ENCODE data around the gene CBX4. TPM values are rescaled to one million over a fixed set of nuclear protein-coding genes. Genes with fewer than 3 reads are reported as not detected.

The CBX4 gene
- total RNA-seq, 1 experiment from 2014 or later: 53.5 TPM

DNA sequence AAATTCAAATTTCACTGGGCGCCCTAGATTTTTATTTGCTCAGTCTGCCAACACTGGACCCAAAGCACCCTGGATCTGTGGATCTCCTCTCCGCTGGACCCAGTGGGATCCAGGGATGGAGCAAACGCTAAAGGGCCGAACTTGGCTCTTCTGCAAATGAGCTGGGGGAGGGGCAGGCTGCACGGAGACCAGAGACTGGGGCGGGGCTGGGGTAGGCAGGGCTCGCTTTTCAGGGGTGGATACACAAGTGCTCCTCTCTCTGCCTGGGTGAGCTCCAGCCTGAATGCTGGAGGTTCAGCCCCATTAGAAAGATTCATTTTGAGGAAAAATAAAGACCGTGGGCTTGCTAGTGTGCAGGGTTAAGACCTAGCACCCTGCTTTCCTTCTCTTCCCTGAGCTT is 8.9 kb downstream of the CBX4 start:
- Histone ChIP-seq H3K27ac (ENCODE audit: low read length) (no peak overlapping the region), H4K20me1 (ENCODE audit: low read length) (peaks cover 13% of the 10 kb centered on the region; the same call in 1 of the 2 replicates), H3K9me2 (replicated peaks; ENCODE audit: low read length) (no peaks in the 10 kb centered on the region), H3K27me3 (ENCODE audit: low read length) (no peaks in the 10 kb centered on the region), H3K4me3 (ENCODE audit: low read length) (no peak overlapping the region), H3K36me3 (ENCODE audit: low read depth, low read length) (peaks cover 11% of the 10 kb centered on the region; the same call in 1 of the 2 replicates), H3K9me3 (ENCODE audit: low read length) (no peaks in the 10 kb centered on the region), H3F3A (ENCODE audit: low read length, unreplicated experiment) (no peaks in the 10 kb centered on the region), H2AFZ (ENCODE audit: low read length) (no peak overlapping the region), H3K9ac (ENCODE audit: low read length) (no peak overlapping the region), H3K79me2 (ENCODE audit: low read length) (peaks cover under 1% of the 10 kb centered on the region; the same call in 1 of the 2 replicates), H3K4me1 (ENCODE audit: insufficient read depth, low read length) (peaks cover 14% of the 10 kb centered on the region), H3K4me2 (ENCODE audit: low read length) (no peak overlapping the region)
- ATAC-seq (no peak), DNase-seq (no peak)
- POLR2A ChIA-PET (ENCODE audit: unreplicated experiment): no interaction called here
- CTCF ChIA-PET: no interaction called here
- intact Hi-C loops (cut with micrococcal nuclease): loop anchor here (10.0 kb wide), 1 partner anchor 86 kb away; no protein-coding TSS in a partner anchor
- TF ChIP-seq EZH2phosphoT487 (IDR thresholded peaks at IDR 0.05; ENCODE audit: borderline replicate concordance, low read length) (no peak), EZH2 (IDR thresholded peaks at IDR 0.05; ENCODE audit: low read length, unreplicated experiment) (no peak)
- TF ChIP-seq, protein P1, sequence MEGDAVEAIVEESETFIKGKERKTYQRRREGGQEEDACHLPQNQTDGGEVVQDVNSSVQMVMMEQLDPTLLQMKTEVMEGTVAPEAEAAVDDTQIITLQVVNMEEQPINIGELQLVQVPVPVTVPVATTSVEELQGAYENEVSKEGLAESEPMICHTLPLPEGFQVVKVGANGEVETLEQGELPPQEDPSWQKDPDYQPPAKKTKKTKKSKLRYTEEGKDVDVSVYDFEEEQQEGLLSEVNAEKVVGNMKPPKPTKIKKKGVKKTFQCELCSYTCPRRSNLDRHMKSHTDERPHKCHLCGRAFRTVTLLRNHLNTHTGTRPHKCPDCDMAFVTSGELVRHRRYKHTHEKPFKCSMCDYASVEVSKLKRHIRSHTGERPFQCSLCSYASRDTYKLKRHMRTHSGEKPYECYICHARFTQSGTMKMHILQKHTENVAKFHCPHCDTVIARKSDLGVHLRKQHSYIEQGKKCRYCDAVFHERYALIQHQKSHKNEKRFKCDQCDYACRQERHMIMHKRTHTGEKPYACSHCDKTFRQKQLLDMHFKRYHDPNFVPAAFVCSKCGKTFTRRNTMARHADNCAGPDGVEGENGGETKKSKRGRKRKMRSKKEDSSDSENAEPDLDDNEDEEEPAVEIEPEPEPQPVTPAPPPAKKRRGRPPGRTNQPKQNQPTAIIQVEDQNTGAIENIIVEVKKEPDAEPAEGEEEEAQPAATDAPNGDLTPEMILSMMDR (conservative IDR thresholded peaks at IDR 0.05; ENCODE audit: low read depth, low read length): no peak
- no TSS peak for BruUV-seq (replicated peaks)

DNA sequence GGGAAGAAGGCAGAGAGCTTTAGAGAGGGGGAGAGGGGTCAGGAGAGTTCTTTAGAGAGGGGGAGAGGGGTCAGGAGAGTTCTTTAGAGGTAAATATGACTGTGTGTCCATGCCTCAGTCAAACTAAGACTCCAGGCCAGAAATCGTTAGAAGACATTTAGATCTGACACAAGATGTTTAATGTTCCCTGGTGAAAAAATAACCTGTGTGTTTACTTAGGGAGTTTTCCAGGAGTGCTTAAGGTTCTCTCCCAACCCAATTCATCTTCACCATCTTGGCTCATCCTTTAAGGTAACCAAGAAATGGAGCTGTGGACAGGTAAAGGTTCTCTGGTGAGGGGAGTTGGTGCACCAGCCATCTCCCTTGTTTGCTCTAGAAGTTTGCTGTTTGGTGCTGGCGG is 9.8 kb downstream of the CBX4 start:
- DNase-seq (no peak), ATAC-seq (no peak)
- intact Hi-C loops (cut with micrococcal nuclease): no loop called here
- Histone ChIP-seq H3K27me3 (ENCODE audit: low read length) (no peaks in the 10 kb centered on the region), H3K4me1 (ENCODE audit: insufficient read depth, low read length) (peaks cover 14% of the 10 kb centered on the region), H4K20me1 (ENCODE audit: low read length) (peaks cover 9% of the 10 kb centered on the region; the same call in 1 of the 2 replicates), H3K27ac (ENCODE audit: low read length) (no peak overlapping the region), H3F3A (ENCODE audit: low read length, unreplicated experiment) (no peaks in the 10 kb centered on the region), H3K9me3 (ENCODE audit: low read length) (no peaks in the 10 kb centered on the region), H3K79me2 (ENCODE audit: low read length) (no peaks in the 10 kb centered on the region), H3K4me3 (ENCODE audit: low read length) (no peak overlapping the region), H3K4me2 (ENCODE audit: low read length) (no peak overlapping the region), H2AFZ (ENCODE audit: low read length) (no peak overlapping the region), H3K9ac (ENCODE audit: low read length) (no peak overlapping the region), H3K36me3 (ENCODE audit: low read depth, low read length) (peaks cover 3% of the 10 kb centered on the region; the same call in 1 of the 2 replicates), H3K9me2 (replicated peaks; ENCODE audit: low read length) (no peaks in the 10 kb centered on the region)
- TF ChIP-seq, protein P1 (conservative IDR thresholded peaks at IDR 0.05; ENCODE audit: low read depth, low read length): no peak
- TF ChIP-seq EZH2 (IDR thresholded peaks at IDR 0.05; ENCODE audit: low read length, unreplicated experiment) (no peak), EZH2phosphoT487 (IDR thresholded peaks at IDR 0.05; ENCODE audit: borderline replicate concordance, low read length) (no peak)
- CTCF ChIA-PET: no interaction called here
- POLR2A ChIA-PET (ENCODE audit: unreplicated experiment): no interaction called here
- BruUV-seq (replicated peaks): no TSS peak

DNA sequence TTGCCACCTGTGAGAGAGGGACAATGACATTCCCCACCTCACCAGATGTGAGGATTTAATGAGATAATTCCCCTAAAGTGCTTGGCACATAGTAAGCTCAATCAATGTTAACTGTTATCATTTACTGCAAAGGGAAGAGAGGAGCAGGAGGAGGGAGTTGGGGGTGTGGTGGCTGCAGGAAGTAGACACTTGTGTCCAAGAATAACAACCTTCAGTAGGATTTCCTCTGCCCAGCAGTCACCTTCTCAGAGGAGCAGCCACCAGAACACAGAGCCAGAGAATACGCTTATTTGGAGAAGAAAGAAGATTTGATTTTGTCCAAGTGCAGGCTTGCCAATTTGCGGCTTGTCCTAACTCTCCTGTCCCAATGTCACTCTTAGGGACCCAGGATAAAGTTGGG is 10.2 kb downstream of the CBX4 start:
- BruUV-seq (replicated peaks): no TSS peak
- intact Hi-C loops (cut with micrococcal nuclease): no loop called here
- no peak overlapping the region for H2AFZ ChIP-seq (ENCODE audit: low read length)

More for the DNA sequence above, 10.2 kb downstream of the CBX4 start:
- ATAC-seq (no peak), DNase-seq (no peak)
- POLR2A ChIA-PET (ENCODE audit: unreplicated experiment): no interaction called here
- H3F3A ChIP-seq (ENCODE audit: low read length, unreplicated experiment): no peaks in the 10 kb centered on the region
- H3K9me3 ChIP-seq (ENCODE audit: low read length): no peaks in the 10 kb centered on the region
- no peak overlapping the region for H3K27ac ChIP-seq (ENCODE audit: low read length)
- CTCF ChIA-PET: no interaction called here
- no peak overlapping the region for H3K9ac ChIP-seq (ENCODE audit: low read length)
- H3K4me2 ChIP-seq (ENCODE audit: low read length): no peak overlapping the region
- H3K27me3 ChIP-seq (ENCODE audit: low read length): no peaks in the 10 kb centered on the region
- peaks cover 14% of the 10 kb centered on the region for H3K4me1 ChIP-seq (ENCODE audit: insufficient read depth, low read length)
- TF ChIP-seq, protein P1 (conservative IDR thresholded peaks at IDR 0.05; ENCODE audit: low read depth, low read length): no peak
- TF ChIP-seq EZH2phosphoT487 (IDR thresholded peaks at IDR 0.05; ENCODE audit: borderline replicate concordance, low read length): no peak
- no peak for TF ChIP-seq EZH2 (IDR thresholded peaks at IDR 0.05; ENCODE audit: low read length, unreplicated experiment)
- no peaks in the 10 kb centered on the region for H3K79me2 ChIP-seq (ENCODE audit: low read length)
- H3K4me3 ChIP-seq (ENCODE audit: low read length): no peak overlapping the region
- H3K9me2 ChIP-seq (replicated peaks; ENCODE audit: low read length): no peaks in the 10 kb centered on the region
- peaks cover 2% of the 10 kb centered on the region; the same call in 1 of the 2 replicates for H3K36me3 ChIP-seq (ENCODE audit: low read depth, low read length)
- peaks cover 9% of the 10 kb centered on the region; the same call in 1 of the 2 replicates for H4K20me1 ChIP-seq (ENCODE audit: low read length)

Data from PC-3 (cell line).